Hair follicle dermal papilla cell (primary cell): Measurements from ENCODE around the gene DSC1. TPM values are rescaled to one million over a fixed set of nuclear protein-coding genes. Genes with fewer than 3 reads are reported as not detected.

ENCODE experiments used
- total RNA-seq: library from RNA; depleted of rRNA; stranded (reverse); fragments of >200 nt; gene quantifications from 2 replicates; pipeline ENCODE4 v1.2.3, GENCODE V29; 2012

The DSC1 gene, protein sequence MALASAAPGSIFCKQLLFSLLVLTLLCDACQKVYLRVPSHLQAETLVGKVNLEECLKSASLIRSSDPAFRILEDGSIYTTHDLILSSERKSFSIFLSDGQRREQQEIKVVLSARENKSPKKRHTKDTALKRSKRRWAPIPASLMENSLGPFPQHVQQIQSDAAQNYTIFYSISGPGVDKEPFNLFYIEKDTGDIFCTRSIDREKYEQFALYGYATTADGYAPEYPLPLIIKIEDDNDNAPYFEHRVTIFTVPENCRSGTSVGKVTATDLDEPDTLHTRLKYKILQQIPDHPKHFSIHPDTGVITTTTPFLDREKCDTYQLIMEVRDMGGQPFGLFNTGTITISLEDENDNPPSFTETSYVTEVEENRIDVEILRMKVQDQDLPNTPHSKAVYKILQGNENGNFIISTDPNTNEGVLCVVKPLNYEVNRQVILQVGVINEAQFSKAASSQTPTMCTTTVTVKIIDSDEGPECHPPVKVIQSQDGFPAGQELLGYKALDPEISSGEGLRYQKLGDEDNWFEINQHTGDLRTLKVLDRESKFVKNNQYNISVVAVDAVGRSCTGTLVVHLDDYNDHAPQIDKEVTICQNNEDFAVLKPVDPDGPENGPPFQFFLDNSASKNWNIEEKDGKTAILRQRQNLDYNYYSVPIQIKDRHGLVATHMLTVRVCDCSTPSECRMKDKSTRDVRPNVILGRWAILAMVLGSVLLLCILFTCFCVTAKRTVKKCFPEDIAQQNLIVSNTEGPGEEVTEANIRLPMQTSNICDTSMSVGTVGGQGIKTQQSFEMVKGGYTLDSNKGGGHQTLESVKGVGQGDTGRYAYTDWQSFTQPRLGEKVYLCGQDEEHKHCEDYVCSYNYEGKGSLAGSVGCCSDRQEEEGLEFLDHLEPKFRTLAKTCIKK
- under 0.01 TPM in 1 of 2 replicates, not detected in the other for total RNA-seq

DNA sequence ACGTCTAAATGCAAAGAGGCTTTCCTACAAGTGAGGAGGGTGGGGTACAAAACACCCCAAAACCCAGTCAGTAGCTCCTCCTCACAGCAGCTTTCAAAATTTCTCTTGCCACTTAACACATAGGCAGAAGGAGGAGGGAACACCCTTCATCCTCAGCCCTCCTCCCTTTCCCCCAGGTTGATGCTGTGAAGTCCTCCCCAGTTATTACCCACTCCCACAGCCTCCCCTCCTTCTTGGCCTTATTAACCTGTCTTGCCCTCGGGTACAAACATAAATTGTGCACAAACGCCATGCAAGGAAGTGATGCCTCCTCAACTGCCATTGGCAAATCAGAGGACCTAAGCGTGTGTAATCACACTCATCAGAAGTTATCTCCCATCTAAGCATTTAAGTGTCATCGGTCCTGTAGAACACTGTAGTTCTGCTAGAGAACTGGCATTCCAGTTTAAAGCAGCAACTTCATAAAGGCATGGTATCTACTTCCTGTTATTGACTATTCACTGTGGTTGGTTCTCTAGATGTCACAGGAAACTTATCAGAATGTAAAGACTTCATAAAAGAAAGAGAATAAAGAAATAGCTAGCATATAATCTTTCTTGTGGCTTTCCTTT lies at the start of gene DSC1:
DSC1 (minus strand) TSS at position 32 of the 611 bp plus-strand sequence. CDS start 262 bp downstream, outside the sequence.

GRCh38 chr18:31102025-31102684 lies 60.5 kb downstream of the DSC1 start, which contains the start of gene DSC2:
Gene DSC2, minus strand, starts transcription at chr18:31102421. Its CDS starts 450 bp downstream, at chr18:31101971.

Other genes starting within 250 kb of the DSC1 start
- 0.24 and 1.3 TPM in 2 replicates for gene DSC3, start 120.1 kb downstream of the DSC1 start, total RNA-seq
- 0.12 and 0.32 TPM in 2 replicates for gene DSC2, start 60.4 kb downstream of the DSC1 start, total RNA-seq
- gene DSG1, start 155.3 kb upstream of the DSC1 start, total RNA-seq, result not detected in 2 replicates
- not detected in 2 replicates for gene DSG4, start 213.9 kb upstream of the DSC1 start, total RNA-seq